BJ (cell line): Measurements from ENCODE around the gene DNMT1. TPM values are rescaled to one million over a fixed set of nuclear protein-coding genes. Genes with fewer than 3 reads are reported as not detected.

Source experiments
- CTCF ChIA-PET: fragments of 350-600 bp; formaldehyde crosslinking; extraction: SDS; loops from one replicate; lab custom pipeline; 2021; ENCODE audit warnings: antibody characterized with exemption, inconsistent platforms; lab: Yijun Ruan, JAX
- POLR2A ChIA-PET: fragments of 300-600 bp; sonication (Branson Sonifier 250); formaldehyde crosslinking; extraction: SDS; loops from one replicate; lab custom pipeline; 2021; ENCODE audit warnings: antibody characterized with exemption; lab: Charles Lee
- DNase-seq: peaks from one replicate; pipeline ENCODE4 v3.0.0-alpha.2; 2011; ENCODE audit warnings: low read depth
- H3K27me3 ChIP-seq: 2 replicates; pipeline ENCODE4 v1.6.0; 2011; ENCODE audit warnings: low read length; ENCODE audit not compliant: control insufficient read depth, insufficient read depth
- H3K36me3 ChIP-seq: 2 replicates; pipeline ENCODE4 v1.5.1; 2011; ENCODE audit warnings: low read length; ENCODE audit not compliant: control insufficient read depth, insufficient read depth
- H3K4me3 ChIP-seq: 2 replicates; pipeline ENCODE4 v1.5.1; 2011; ENCODE audit warnings: low read depth, mild to moderate bottlenecking, control low read depth, low read length
- CTCF ChIP-seq: IDR thresholded peaks from 2 replicates; pipeline ENCODE4 v1.5.1; 2011; ENCODE audit warnings: low read depth, mild to moderate bottlenecking, control low read depth, inconsistent platforms, low read length, moderate library complexity; ENCODE audit not compliant: insufficient read depth
- polyA plus RNA-seq: library from polyadenylated mRNA; depleted of rRNA; stranded (reverse); fragments of >200 nt; gene quantifications from 2 replicates; pipeline ENCODE4 v1.2.3, GENCODE V29; 2011

Gene DNMT1
- polyA plus RNA-seq, 1 experiment, result 31.5 TPM

DNA sequence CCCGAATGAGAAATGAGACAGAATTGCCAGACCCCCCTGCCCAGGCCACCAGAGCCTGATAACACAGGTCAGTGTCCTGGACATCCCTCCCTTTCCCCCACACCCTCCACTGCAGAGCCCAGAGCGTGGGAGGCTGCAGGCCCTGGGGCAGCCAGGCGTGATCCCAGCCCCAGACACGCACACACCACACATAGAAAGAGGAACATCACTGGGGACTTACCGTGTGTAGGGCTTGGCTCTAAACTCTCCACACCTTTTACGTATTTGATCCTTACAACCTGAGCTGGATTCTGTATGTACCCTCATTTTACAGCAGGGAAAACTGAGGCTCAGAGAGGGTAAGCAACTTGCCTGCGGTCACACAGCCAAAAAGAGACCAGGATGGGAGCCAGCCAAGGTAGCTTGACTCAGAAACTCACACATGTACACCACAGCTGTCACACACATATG is 91.9 kb downstream of the DNMT1 start:
- CTCF ChIA-PET, result interaction anchor here (1.6 to 2.5 kb wide), 2 partner anchors 18 to 147 kb away, joined by 5 to 11 read pairs; no protein-coding TSS in a partner anchor
- POLR2A ChIA-PET, result no interaction called here
- Histone ChIP-seq H3K27me3 (no peaks in the 10 kb centered on the region), H3K36me3 (peaks cover 4% of the 10 kb centered on the region), H3K4me3 (no peak overlapping the region)
- no peak for TF ChIP-seq CTCF
- DNase-seq, result no peak

DNA sequence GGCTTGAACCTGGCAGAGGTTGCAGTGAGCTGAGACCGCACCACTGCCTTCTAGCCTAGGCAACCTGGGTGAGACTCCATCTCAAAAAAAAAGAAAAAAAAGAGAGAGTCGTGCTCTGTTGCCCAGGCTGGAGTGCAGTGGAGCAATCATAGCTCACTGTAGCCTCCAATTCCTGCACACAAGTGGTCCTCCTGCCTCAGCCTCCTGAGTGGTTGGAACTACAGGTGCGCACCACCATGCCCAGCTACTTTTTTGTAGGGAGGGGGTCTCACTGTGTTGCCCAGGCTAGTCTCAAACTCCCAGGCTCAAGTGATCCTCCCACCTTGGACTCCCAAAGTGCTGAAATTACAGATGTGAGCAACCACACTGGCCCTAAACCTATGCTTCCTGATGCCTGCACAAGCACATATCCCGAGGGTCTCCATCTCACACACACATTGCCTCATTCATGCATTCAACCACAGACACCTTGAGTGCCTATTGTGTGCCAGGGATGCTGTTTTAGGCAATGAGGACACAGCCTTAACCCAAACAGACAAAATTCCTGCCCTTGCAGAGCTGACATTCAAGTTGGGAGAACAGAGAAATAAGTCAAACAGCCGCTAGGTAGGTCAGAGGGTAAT is 94.5 kb downstream of the DNMT1 start:
- CTCF ChIA-PET, result interaction anchor here (0.6 to 5.4 kb wide), 4 partner anchors 9 to 183 kb away, joined by 3 to 77 read pairs (median 4); partner anchors contain the start of gene MRPL4
- POLR2A ChIA-PET, result no interaction called here
- Histone ChIP-seq H3K27me3 (no peaks in the 10 kb centered on the region), H3K4me3 (no peak overlapping the region), H3K36me3 (no peaks in the 10 kb centered on the region)
- DNase-seq, result no peak
- no peak for TF ChIP-seq CTCF

GRCh38 chr19:10096615-10096963 is 98.2 kb downstream of the DNMT1 start:
- Histone ChIP-seq H3K36me3 (peaks cover 6% of the 10 kb centered on the region), H3K27me3 (no peaks in the 10 kb centered on the region), H3K4me3 (peak overlapping the region; percentile 54)
- DNase-seq, result no peak
- ChIA-PET CTCF (interaction anchor here (0.5 to 5.4 kb wide), 11 partner anchors 8 to 294 kb away, joined by 3 to 77 read pairs (median 4); partner anchors contain the start of gene MRPL4), POLR2A (interaction anchor here (1.3 kb wide), 1 partner anchor 24 kb away, joined by 5 read pairs; no protein-coding TSS in a partner anchor)
- no peak for TF ChIP-seq CTCF

GRCh38 chr19:10095948-10096614 is 98.7 kb downstream of the DNMT1 start:
- ChIA-PET POLR2A (interaction anchor here (0.6 to 1.3 kb wide), 2 partner anchors 24 to 145 kb away, joined by 3 to 5 read pairs; no protein-coding TSS in a partner anchor), CTCF (interaction anchor here (0.6 to 5.4 kb wide), 10 partner anchors 9 to 294 kb away, joined by 3 to 77 read pairs (median 4); partner anchors contain the start of gene MRPL4)
- Histone ChIP-seq H3K4me3 (peak overlapping the region; percentile 54), H3K36me3 (peaks cover 7% of the 10 kb centered on the region), H3K27me3 (no peaks in the 10 kb centered on the region)
- TF ChIP-seq CTCF, result no peak
- peak; percentile 50 for DNase-seq

DNA sequence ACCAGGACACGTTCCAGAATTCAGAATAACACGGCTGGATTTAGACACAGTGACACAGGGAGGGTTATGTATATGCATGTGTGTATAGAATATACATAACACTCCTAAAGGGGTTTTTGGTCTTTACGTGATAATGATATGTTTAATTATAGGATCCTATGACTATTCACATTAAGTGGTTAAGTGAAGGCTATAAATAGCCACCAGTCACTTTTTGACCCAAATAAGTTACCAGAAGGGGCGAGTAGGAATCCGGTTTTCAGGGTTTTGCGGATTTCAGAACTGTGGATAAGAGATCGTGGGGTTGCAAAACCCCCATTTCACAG is 99.2 kb downstream of the DNMT1 start:
- Histone ChIP-seq H3K4me3 (peak overlapping the region; percentile 32), H3K27me3 (no peaks in the 10 kb centered on the region), H3K36me3 (peaks cover 8% of the 10 kb centered on the region)
- ChIA-PET POLR2A (interaction anchor here (0.6 to 1.3 kb wide), 2 partner anchors 25 to 146 kb away, joined by 3 to 5 read pairs; no protein-coding TSS in a partner anchor), CTCF (interaction anchor here (1.1 to 5.4 kb wide), 6 partner anchors 9 to 164 kb away, joined by 4 to 77 read pairs (median 5); partner anchors contain the start of gene MRPL4)
- TF ChIP-seq CTCF, result no peak
- no peak for DNase-seq
